AG08395 (cell line): Measurements from ENCODE around the gene ZNF562.

Experiments
- DNase-seq: peaks from one replicate; pipeline ENCODE4 v3.0.0; 2012; ENCODE audit warnings: mixed read lengths, low spot score

ZNF562 gene

DNA sequence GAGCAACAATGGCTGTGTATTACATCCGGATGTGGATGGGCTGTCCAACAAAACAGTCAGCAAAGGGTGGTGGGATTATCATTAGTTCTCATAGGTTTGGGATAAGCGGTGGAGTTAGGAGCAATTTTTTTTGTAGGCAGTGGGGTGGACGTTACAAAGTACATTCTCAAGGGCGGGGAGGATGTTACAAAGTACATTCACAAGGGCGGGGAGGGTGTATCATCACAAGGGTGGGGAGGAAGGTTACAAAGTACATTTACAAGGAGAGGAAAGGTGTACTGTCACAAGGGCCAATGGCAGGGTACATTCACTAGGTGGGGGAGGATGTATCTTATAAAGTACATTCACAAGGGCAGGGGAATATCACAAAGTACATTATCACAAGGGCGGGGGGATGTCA is 33.1 kb downstream of the ZNF562 start:
- DNase-seq, result no peak

GRCh38 chr19:9640956-9641355 is 33.9 kb downstream of the ZNF562 start:
- DNase-seq, result no peak

DNA sequence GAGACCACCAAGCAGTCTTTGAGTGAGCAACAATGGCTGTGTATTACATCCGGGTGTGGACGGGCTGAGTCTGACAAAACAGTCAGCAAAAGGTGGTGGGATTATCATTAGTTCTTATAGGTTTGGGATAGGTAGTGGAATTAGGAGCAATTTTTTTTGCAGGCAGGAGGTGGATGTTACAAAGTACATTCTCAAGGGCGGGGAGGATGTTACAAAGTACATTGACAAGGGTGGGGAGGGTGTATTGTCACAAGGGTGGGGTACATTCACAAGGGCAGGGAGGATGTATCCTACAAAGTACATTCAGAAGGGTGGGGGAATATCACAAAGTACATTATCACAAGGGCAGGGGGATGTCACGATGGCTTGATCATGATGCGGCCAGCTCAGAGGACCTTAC is 38.9 kb downstream of the ZNF562 start:
- DNase-seq, result no peak

- no peak for DNase-seq
Measured at GRCh38 chr19:9627856-9628255, 47.0 kb downstream of the ZNF562 start.

- DNase-seq, result no peak
Measured at GRCh38 chr19:9622531-9622930, 52.4 kb downstream of the ZNF562 start.

GRCh38 chr19:9621156-9622037 is 53.5 kb downstream of the ZNF562 start, which contains the start of gene ZNF561:
TSS of gene ZNF561 (minus strand) at chr19:9621232. CDS start at chr19:9619456, 1,776 bp downstream.
- DNase-seq, result peak; percentile 88

DNA sequence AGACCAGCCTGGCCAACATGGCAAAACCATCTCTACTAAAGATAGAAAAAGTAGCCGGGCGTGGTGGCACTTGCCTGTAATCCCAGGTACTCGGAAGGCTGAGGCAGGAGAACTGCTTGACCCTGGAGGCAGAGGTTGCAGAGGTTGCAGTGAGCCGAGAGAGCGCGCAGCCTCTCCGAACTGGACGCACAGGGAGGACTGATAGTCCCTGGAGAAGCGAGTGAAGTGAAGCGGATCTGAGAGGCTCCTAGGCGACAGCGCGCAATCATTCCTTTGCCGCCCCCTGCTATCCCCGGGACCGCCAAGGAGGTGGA is 54.1 kb downstream of the ZNF562 start:
- no peak for DNase-seq

- no peak for DNase-seq
Measured at GRCh38 chr19:9615844-9616243, 59.1 kb downstream of the ZNF562 start.

GRCh38 chr19:9610484-9611113 is 64.3 kb downstream of the ZNF562 start:
- no peak for DNase-seq

DNA sequence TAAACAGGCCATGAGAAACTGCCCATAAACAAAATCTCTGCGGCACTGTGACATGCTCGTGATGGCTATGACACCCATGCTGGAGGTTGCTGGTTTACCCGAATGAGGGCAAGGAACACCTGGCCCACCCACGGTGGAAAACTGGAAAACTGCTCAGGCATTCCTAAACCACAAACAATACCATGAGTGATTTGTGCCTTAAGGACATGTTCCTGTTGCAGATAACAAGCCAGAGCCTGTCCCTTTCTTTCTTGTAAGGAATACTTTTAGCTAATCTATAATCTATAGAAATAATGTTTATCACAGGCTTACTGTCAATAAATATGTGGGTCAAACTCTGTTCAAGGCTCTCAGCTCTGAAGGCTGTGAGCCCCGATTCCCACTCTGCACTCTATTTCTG is 66.0 kb downstream of the ZNF562 start:
- no peak for DNase-seq

GRCh38 chr19:9597027-9597426 is 77.9 kb downstream of the ZNF562 start:
- peak; percentile 75 for DNase-seq
